ENCODE results near the gene CMYA5.

- no peak for TF ChIP-seq CTCF (IDR thresholded peaks at IDR 0.05; ENCODE audit: low read depth, low read length, missing input control)
- no peak for TF ChIP-seq FOXA1 (IDR thresholded peaks at IDR 0.05)
- no peak for TF ChIP-seq EGR1 (IDR thresholded peaks at IDR 0.05; ENCODE audit: low read depth in 2 of 2)
- TF ChIP-seq ZBTB33 (IDR thresholded peaks at IDR 0.05) = no peak
- no peak for TF ChIP-seq REST (IDR thresholded peaks at IDR 0.05)
- TF ChIP-seq RAD21 (IDR thresholded peaks at IDR 0.05) = no peak
- no peak for TF ChIP-seq MAX (IDR thresholded peaks at IDR 0.05)
- no peak for TF ChIP-seq JUND (IDR thresholded peaks at IDR 0.05)
- TF ChIP-seq HNF4G (IDR thresholded peaks at IDR 0.05) = no peak
Observed at GRCh38 chr5:79832911-79833310, 143.3 kb downstream of the CMYA5 start.
